DND-41 (cell line): ENCODE results near the gene RCAN1.

Experiments used
- CTCF ChIP-seq: IDR thresholded peaks from 2 replicates; pipeline ENCODE4 v1.5.1; 2012; ENCODE audit warnings: borderline replicate concordance, low read length, moderate library complexity, mild to moderate bottlenecking; ENCODE audit not compliant: poor library complexity, severe bottlenecking; ENCODE audit errors: extremely low read depth
- EZH2 ChIP-seq: IDR thresholded peaks from 3 replicates; pipeline ENCODE4 v1.6.1; 2012; ENCODE audit warnings: borderline replicate concordance, low read depth, mild to moderate bottlenecking, moderate library complexity, low read length, inconsistent platforms; ENCODE audit not compliant: severe bottlenecking

- TF ChIP-seq CTCF: peak; percentile 72
- no peak for TF ChIP-seq EZH2
Measured at GRCh38 chr21:34510148-34511142, 104.5 kb downstream of the RCAN1 start.
